ENCODE measurements around the gene EGFR. TPM values are rescaled to one million over a fixed set of nuclear protein-coding genes. Genes with fewer than 3 reads are reported as not detected.
"Not testable (repeated sequence)": the region's sequence is repeated elsewhere in the genome, so short reads cannot be mapped to it uniquely, and the experiment has no call there.

The EGFR gene
- total RNA-seq, 1 donor from 2014 or later = 62.7 TPM

DNA sequence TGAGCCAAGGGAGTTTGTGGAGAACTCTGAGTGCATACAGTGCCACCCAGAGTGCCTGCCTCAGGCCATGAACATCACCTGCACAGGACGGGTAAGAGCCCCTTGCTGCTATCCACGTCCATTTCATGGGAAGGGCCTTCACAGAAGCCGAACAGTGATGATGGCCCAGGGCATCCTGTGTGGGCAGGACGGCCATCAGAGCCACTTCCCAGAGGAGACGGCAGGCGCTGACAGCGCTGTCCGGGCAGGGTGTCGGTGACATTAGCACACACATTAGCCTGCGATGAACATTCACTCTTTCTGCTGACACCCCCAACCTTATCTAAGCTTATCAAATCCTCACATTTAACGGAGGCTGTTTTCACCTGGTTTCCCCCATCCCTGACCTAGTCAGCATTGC is 144.9 kb downstream of the EGFR start:
- Histone ChIP-seq H3K27me3 (ENCODE audit: low read depth) (no peaks in the 10 kb centered on the region), H3K27ac (no peak overlapping the region), H3K9me3 (no peaks in the 10 kb centered on the region), H3K36me3 (peaks cover 60% of the 10 kb centered on the region), H3K4me3 (no peak overlapping the region), H3K4me1 (no peaks in the 10 kb centered on the region)
- TF ChIP-seq, protein P1, sequence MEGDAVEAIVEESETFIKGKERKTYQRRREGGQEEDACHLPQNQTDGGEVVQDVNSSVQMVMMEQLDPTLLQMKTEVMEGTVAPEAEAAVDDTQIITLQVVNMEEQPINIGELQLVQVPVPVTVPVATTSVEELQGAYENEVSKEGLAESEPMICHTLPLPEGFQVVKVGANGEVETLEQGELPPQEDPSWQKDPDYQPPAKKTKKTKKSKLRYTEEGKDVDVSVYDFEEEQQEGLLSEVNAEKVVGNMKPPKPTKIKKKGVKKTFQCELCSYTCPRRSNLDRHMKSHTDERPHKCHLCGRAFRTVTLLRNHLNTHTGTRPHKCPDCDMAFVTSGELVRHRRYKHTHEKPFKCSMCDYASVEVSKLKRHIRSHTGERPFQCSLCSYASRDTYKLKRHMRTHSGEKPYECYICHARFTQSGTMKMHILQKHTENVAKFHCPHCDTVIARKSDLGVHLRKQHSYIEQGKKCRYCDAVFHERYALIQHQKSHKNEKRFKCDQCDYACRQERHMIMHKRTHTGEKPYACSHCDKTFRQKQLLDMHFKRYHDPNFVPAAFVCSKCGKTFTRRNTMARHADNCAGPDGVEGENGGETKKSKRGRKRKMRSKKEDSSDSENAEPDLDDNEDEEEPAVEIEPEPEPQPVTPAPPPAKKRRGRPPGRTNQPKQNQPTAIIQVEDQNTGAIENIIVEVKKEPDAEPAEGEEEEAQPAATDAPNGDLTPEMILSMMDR (IDR thresholded peaks at IDR 0.05) = no peak
- no peak for ATAC-seq
- intact Hi-C loops (cut with DNase I) = no loop called here
- DNase-seq = no peak

DNA sequence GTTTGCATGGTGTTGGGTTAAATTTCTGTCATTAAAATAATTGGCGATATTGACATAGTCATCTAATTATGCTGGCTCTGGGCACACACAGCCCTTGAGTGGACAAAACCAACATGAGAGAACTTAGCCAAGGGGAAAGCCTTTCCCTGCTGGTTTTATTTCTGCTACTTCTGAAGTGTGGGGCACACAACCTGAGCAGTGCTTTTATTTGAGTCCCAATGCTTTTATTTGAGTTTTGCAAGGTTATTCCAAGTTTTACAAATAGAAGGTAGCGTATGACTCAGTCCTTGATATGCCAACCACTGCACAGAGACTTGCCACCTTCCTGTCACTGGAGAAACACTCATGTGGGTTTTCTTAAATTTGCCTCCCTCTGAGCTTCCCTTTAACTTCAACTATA is 145.7 kb downstream of the EGFR start:
- intact Hi-C loops (cut with DNase I) = no loop called here
- H3K36me3 ChIP-seq = peaks cover 60% of the 10 kb centered on the region
- no peak overlapping the region for H3K27ac ChIP-seq
- no peaks in the 10 kb centered on the region for H3K27me3 ChIP-seq (ENCODE audit: low read depth)
- ATAC-seq (peak in 1 of 2 donors; percentile 65), DNase-seq (no peak)
- H3K9me3 ChIP-seq = no peaks in the 10 kb centered on the region
- TF ChIP-seq, protein P1 (IDR thresholded peaks at IDR 0.05) = no peak
- no peaks in the 10 kb centered on the region for H3K4me1 ChIP-seq
- no peak overlapping the region for H3K4me3 ChIP-seq

DNA sequence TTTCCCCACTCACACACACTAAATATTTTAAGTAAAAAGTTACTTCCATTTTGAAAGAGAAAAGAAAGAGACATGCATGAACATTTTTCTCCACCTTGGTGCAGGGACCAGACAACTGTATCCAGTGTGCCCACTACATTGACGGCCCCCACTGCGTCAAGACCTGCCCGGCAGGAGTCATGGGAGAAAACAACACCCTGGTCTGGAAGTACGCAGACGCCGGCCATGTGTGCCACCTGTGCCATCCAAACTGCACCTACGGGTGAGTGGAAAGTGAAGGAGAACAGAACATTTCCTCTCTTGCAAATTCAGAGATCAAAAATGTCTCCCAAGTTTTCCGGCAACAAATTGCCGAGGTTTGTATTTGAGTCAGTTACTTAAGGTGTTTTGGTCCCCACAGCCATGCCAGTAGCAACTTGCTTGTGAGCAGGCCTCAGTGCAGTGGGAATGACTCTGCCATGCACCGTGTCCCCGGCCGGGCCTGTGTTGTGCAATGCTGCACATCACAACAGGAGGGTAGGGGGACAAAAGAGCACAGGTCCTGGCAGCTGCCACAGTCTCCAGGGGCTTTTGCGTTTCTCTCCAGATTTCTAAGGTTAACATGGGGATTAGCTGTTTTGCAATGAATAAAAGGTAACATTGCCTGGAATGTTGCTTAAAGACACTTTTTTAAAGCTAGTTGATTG is 146.5 kb downstream of the EGFR start:
- TF ChIP-seq, protein P1 (IDR thresholded peaks at IDR 0.05) = no peak
- H3K27me3 ChIP-seq (ENCODE audit: low read depth) = no peaks in the 10 kb centered on the region
- H3K27ac ChIP-seq = no peak overlapping the region
- intact Hi-C loops (cut with DNase I) = no loop called here
- peaks cover 62% of the 10 kb centered on the region for H3K36me3 ChIP-seq
- DNase-seq (no peak), ATAC-seq (no peak)
- no peaks in the 10 kb centered on the region for H3K4me1 ChIP-seq
- H3K9me3 ChIP-seq = no peaks in the 10 kb centered on the region
- H3K4me3 ChIP-seq = no peak overlapping the region

DNA sequence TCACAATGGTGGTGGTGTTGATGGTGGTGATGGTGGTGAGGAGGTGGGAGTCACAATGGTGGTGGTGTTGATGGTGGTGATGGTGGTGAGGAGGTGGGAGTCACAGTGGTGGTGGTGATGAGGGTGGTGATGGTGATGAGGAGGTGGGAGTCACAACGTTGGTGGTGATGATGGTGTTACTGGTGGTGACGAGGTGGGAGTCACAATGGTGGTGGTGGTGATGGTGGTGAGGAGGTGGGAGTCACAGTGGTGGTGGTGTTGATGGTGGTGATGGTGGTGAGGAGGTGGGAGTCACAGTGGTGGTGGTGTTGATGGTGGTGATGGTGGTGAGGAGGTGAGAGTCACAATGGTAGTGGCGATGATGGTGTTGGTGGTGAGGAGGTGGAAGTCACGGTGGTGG is 148.5 kb downstream of the EGFR start:
- H3K27ac ChIP-seq; H3K4me1 ChIP-seq; intact Hi-C loops (cut with DNase I); H3K4me3 ChIP-seq; ATAC-seq; H3K27me3 ChIP-seq (ENCODE audit: low read depth); DNase-seq; H3K9me3 ChIP-seq: not testable (repeated sequence)
- H3K36me3 ChIP-seq = peaks cover 70% of the 10 kb centered on the region

DNA sequence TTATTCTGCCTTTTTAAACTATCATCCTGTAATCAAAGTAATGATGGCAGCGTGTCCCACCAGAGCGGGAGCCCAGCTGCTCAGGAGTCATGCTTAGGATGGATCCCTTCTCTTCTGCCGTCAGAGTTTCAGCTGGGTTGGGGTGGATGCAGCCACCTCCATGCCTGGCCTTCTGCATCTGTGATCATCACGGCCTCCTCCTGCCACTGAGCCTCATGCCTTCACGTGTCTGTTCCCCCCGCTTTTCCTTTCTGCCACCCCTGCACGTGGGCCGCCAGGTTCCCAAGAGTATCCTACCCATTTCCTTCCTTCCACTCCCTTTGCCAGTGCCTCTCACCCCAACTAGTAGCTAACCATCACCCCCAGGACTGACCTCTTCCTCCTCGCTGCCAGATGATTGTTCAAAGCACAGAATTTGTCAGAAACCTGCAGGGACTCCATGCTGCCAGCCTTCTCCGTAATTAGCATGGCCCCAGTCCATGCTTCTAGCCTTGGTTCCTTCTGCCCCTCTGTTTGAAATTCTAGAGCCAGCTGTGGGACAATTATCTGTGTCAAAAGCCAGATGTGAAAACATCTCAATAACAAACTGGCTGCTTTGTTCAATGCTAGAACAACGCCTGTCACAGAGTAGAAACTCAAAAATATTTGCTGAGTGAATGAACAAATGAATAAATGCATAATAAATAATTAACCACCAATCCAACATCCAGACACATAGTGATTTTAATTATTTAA is 151.7 kb downstream of the EGFR start:
- intact Hi-C loops (cut with DNase I) = no loop called here
- H3K9me3 ChIP-seq = no peaks in the 10 kb centered on the region
- no peaks in the 10 kb centered on the region for H3K27me3 ChIP-seq (ENCODE audit: low read depth)
- ATAC-seq (no peak), DNase-seq (no peak)
- peaks cover 79% of the 10 kb centered on the region for H3K36me3 ChIP-seq
- no peaks in the 10 kb centered on the region for H3K4me1 ChIP-seq
- H3K27ac ChIP-seq = no peak overlapping the region
- TF ChIP-seq, protein P1 (IDR thresholded peaks at IDR 0.05) = no peak
- H3K4me3 ChIP-seq = no peak overlapping the region

DNA sequence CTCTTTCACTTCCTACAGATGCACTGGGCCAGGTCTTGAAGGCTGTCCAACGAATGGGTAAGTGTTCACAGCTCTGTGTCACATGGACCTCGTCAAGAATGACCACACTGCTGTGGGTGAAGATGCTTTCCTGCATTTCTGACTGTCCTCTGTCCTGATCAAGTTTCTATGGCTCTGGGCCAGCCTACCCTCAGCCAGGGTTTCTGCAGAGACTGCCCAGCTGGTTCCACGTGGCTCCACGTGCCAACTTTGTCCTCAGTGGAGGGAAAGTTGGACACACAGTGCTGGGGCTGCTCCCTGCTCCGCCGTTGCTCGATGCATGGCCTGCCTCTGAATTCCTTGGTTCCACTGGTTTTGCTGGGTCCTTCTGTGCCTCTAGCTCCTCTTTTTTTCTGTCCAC is 152.3 kb downstream of the EGFR start:
- no peak overlapping the region for H3K27ac ChIP-seq
- no peaks in the 10 kb centered on the region for H3K27me3 ChIP-seq (ENCODE audit: low read depth)
- ATAC-seq (peak in 1 of 2 donors; percentile 26), DNase-seq (no peak)
- no peak overlapping the region for H3K4me3 ChIP-seq
- H3K4me1 ChIP-seq = no peaks in the 10 kb centered on the region
- TF ChIP-seq, protein P1 (IDR thresholded peaks at IDR 0.05) = no peak
- intact Hi-C loops (cut with DNase I) = no loop called here
- H3K36me3 ChIP-seq = peaks cover 79% of the 10 kb centered on the region
- no peaks in the 10 kb centered on the region for H3K9me3 ChIP-seq
